Measurements from ENCODE around the gene RNASEL. TPM values are rescaled to one million over a fixed set of nuclear protein-coding genes. Genes with fewer than 3 reads are reported as not detected.
"Not testable (repeated sequence)": the region's sequence is repeated elsewhere in the genome, so short reads cannot be mapped to it uniquely, and the experiment has no call there.

The RNASEL gene
- total and polyA plus RNA-seq, 9 donors = 6.7 to 15.0 (median 9.7) TPM

DNA sequence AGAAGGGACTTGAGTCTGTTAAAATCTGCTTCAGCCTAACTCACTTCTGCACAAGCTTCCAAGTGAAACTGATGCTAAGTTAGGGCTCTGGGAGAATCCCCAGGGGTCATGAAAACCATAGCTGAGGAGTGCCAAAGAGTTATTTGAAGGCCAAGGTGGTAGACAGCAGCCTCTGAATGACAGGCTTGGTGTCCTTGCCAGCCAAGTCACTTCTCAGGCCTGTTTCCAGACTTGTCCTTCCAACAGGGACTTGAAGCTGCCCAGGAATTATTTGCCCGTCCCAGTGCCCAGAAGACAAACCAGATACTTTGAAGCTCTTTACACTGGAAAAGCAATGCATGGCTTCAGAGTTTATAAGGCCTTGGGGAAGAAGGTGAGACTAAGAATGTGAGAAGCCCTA is 33.6 kb downstream of the RNASEL start:
- TF ChIP-seq, protein P1, sequence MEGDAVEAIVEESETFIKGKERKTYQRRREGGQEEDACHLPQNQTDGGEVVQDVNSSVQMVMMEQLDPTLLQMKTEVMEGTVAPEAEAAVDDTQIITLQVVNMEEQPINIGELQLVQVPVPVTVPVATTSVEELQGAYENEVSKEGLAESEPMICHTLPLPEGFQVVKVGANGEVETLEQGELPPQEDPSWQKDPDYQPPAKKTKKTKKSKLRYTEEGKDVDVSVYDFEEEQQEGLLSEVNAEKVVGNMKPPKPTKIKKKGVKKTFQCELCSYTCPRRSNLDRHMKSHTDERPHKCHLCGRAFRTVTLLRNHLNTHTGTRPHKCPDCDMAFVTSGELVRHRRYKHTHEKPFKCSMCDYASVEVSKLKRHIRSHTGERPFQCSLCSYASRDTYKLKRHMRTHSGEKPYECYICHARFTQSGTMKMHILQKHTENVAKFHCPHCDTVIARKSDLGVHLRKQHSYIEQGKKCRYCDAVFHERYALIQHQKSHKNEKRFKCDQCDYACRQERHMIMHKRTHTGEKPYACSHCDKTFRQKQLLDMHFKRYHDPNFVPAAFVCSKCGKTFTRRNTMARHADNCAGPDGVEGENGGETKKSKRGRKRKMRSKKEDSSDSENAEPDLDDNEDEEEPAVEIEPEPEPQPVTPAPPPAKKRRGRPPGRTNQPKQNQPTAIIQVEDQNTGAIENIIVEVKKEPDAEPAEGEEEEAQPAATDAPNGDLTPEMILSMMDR (IDR thresholded peaks at IDR 0.05) = no peak
- TF ChIP-seq POLR2A (IDR thresholded peaks at IDR 0.05) = no peak
- no peak for TF ChIP-seq EP300 (IDR thresholded peaks at IDR 0.05)
- 78 to 96% (median 87%) methylated on average over 1 of the region's 1 CpG for WGBS, 3 donors
- DNase-seq = no peak

DNA sequence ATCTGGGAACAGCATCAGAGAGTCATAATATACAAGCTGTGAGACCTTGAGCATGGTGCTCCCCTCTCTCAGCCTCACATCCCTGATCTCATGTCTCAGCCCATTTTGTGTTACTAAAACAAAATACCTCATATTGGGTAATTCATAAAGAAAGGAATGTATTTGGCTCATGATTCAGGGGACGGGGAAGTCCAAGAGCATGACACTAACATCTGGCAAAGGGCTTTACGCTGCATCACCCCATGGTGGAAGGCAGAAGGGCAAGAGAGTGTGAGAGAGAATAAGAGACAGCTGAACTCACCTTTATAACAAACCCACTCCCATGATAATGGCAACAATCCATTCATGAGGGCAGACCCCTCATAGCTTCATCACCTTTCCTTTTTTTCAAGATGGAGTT is 36.5 kb downstream of the RNASEL start:
- Histone ChIP-seq H3K36me3 (no peaks in the 10 kb centered on the region), H3K4me1 (ENCODE audit: insufficient read depth) (no peaks in the 10 kb centered on the region), H3K4me3 (no peak overlapping the region), H3K27ac (no peak overlapping the region), H3K9me3 (no peaks in the 10 kb centered on the region), H3K27me3 (no peaks in the 10 kb centered on the region)
- no peak for DNase-seq
- intact Hi-C loops (cut with DNase I) = no loop called here
- TF ChIP-seq EP300 (IDR thresholded peaks at IDR 0.05) (no peak), POLR2A (IDR thresholded peaks at IDR 0.05) (no peak)
- TF ChIP-seq, protein P1 (IDR thresholded peaks at IDR 0.05) = no peak
- 75 to 79% (median 76%) methylated on average over 2 of the region's 2 CpGs for WGBS, 3 donors

More for the DNA sequence above, 33.6 kb downstream of the RNASEL start:
- Histone ChIP-seq H3K4me3 (no peak overlapping the region), H3K27me3 (no peaks in the 10 kb centered on the region), H3K4me1 (ENCODE audit: insufficient read depth) (no peaks in the 10 kb centered on the region), H3K27ac (no peak overlapping the region), H3K9me3 (no peaks in the 10 kb centered on the region), H3K36me3 (no peaks in the 10 kb centered on the region)
- intact Hi-C loops (cut with DNase I) = no loop called here

DNA sequence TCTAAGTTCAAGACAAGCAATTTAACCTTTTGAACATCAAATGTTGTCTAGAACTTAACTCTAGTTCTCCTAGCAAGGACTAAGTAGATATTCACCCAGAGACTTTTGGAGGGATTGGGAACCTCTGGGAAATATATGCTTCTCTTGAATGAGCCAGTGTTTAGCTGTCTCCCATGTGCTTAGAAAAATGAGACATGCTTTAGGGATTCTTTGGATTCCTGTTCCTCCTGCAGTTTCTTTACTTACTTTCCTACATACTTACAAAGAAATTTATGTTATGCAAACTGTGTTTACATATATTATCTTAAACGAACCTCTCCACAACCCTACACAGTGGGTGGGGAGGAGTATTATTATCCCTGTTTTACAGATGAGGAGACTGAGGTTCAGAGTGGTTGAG is 39.2 kb downstream of the RNASEL start:
- H3K27me3 ChIP-seq = no peaks in the 10 kb centered on the region
- intact Hi-C loops (cut with DNase I) = no loop called here
- TF ChIP-seq EP300 (IDR thresholded peaks at IDR 0.05) (no peak), POLR2A (IDR thresholded peaks at IDR 0.05) (no peak)
- TF ChIP-seq, protein P1 (IDR thresholded peaks at IDR 0.05) = no peak
- no peak overlapping the region for H3K4me3 ChIP-seq
- H3K4me1 ChIP-seq (ENCODE audit: insufficient read depth) = no peaks in the 10 kb centered on the region
- H3K36me3 ChIP-seq = no peaks in the 10 kb centered on the region
- WGBS, 3 donors = 5 to 19% (median 10%) methylated on average over 1 of the region's 1 CpG
- H3K27ac ChIP-seq = no peak overlapping the region
- no peak for DNase-seq
- no peaks in the 10 kb centered on the region for H3K9me3 ChIP-seq

DNA sequence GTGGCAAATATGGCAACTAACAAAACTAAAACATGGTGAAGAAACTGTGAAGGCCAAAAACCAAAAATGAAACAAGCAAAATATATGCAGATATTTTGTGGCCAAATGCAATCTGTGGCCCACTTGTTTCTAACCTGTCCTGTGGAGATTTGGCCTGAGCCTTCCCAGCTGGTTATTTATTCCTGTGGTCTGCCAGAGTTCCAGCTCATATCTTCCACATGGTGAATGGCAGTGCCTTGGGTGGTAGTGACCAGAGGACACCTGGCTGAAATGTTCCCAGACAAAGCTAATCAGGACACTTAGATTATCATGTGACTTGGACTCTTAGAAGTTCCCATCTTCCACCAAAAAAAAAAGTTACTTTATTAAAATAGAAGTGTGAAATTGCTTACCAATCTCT is 39.7 kb downstream of the RNASEL start:
- TF ChIP-seq, protein P1 (IDR thresholded peaks at IDR 0.05) = no peak
- no peak for TF ChIP-seq EP300 (IDR thresholded peaks at IDR 0.05)
- no peak for TF ChIP-seq POLR2A (IDR thresholded peaks at IDR 0.05)
- Histone ChIP-seq H3K27ac (no peak overlapping the region), H3K9me3 (no peaks in the 10 kb centered on the region), H3K4me3 (no peak overlapping the region), H3K27me3 (no peaks in the 10 kb centered on the region), H3K36me3 (no peaks in the 10 kb centered on the region), H3K4me1 (ENCODE audit: insufficient read depth) (no peaks in the 10 kb centered on the region)
- intact Hi-C loops (cut with DNase I) = no loop called here
- no peak for DNase-seq

DNA sequence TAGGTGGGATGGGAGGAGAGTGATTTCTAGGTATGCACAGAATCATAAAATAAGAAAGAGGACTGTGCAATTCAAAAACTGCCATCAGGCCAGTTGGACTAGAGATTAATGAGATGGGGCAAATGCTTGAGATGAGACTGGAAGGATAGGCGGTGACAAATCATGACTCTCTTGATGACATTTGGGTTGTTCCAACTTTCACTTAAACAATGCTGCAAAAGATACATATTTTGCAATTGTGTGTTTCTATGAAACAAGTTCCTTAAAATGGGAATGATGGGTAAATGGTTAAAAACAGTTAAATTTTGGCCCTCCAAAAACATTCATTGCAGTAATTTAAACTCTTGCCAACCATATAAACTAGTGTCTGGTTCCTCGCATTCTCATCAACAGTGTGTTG is 55.2 kb downstream of the RNASEL start:
- TF ChIP-seq, protein P1 (IDR thresholded peaks at IDR 0.05) = no peak
- no peak for TF ChIP-seq POLR2A (IDR thresholded peaks at IDR 0.05)
- H3K9me3 ChIP-seq = no peaks in the 10 kb centered on the region
- no peaks in the 10 kb centered on the region for H3K4me1 ChIP-seq (ENCODE audit: insufficient read depth)
- intact Hi-C loops (cut with DNase I) = no loop called here
- H3K27ac ChIP-seq = no peak overlapping the region
- H3K4me3 ChIP-seq = no peak overlapping the region
- no peaks in the 10 kb centered on the region for H3K36me3 ChIP-seq
- 93 to 97% (median 96%) methylated on average over 2 of the region's 2 CpGs for WGBS, 3 donors
- DNase-seq = no peak
- H3K27me3 ChIP-seq = no peaks in the 10 kb centered on the region

DNA sequence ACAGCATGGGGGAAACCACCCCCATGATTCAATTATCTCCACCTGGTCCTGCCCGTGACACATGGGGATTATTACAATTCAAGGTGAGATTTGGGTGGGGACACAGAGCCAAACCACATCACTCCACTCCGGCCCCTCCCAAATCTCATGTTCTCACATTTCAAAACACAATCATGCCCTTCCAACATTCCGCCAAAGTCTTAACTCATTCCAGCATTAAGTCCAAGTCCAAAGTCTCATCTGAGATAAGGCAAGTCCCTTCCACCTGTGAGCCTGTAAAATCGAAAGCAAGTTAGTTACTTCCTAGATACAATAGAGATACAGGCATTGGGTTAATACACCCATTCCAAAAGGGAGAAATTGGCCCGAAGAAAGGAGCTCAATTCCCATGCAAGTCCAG is 60.9 kb downstream of the RNASEL start:
- H3K9me3 ChIP-seq; H3K4me1 ChIP-seq (ENCODE audit: insufficient read depth); H3K4me3 ChIP-seq; H3K36me3 ChIP-seq; DNase-seq; intact Hi-C loops (cut with DNase I); H3K27ac ChIP-seq; H3K27me3 ChIP-seq: not testable (repeated sequence)
- 81 to 88% (median 83%) methylated on average over 5 of the region's 5 CpGs for WGBS, 3 donors
